ENCODE results near the gene ABHD16B. TPM values are rescaled to one million over a fixed set of nuclear protein-coding genes. Genes with fewer than 3 reads are reported as not detected.

Gene ABHD16B
- total and polyA plus RNA-seq, 2 of the 13 experiments (the other 11 are each of a cell fraction or from before 2014, with no cell fraction given) = not detected

GRCh38 chr20:63855363-63856097 is 5.8 kb upstream of the ABHD16B start (continued):
- TF ChIP-seq ZSCAN25 (CRISPR knock-in tag; IDR thresholded peaks at IDR 0.05) (peak; percentile 82), THAP7 (CRISPR knock-in tag; IDR thresholded peaks at IDR 0.05) (0 out of 2 replicates have a peak, but pooled peaks have one; percentile 9), ZBTB40 (IDR thresholded peaks at IDR 0.05) (no peak), ZBTB40 (CRISPR knock-in tag; IDR thresholded peaks at IDR 0.05) (peak; percentile 42; the same call in 1 of the 2 replicates), ZNF264 (CRISPR knock-in tag; IDR thresholded peaks at IDR 0.05) (no peak), POGK (CRISPR knock-in tag; conservative IDR thresholded peaks at IDR 0.05) (peak; percentile 30; the same call in 1 of the 2 replicates), THAP9 (CRISPR knock-in tag; IDR thresholded peaks at IDR 0.05; ENCODE audit: borderline replicate concordance) (0 out of 2 replicates have a peak, but pooled peaks have one; percentile 12), HNF4A (CRISPR knock-in tag; IDR thresholded peaks at IDR 0.05) (peak; percentile 17; the same call in 1 of the 2 replicates), MTA1 (CRISPR knock-in tag; IDR thresholded peaks at IDR 0.05; ENCODE audit: borderline replicate concordance) (peak; percentile 40; the same call in 1 of the 2 replicates), HES4 (CRISPR knock-in tag; IDR thresholded peaks at IDR 0.05; ENCODE audit: borderline replicate concordance) (0 out of 2 replicates have a peak, but pooled peaks have one; percentile 58), ZNF121 (CRISPR knock-in tag; IDR thresholded peaks at IDR 0.05) (peak; percentile 47; the same call in 1 of the 2 replicates), SP2 (CRISPR knock-in tag; IDR thresholded peaks at IDR 0.05) (0 out of 2 replicates have a peak, but pooled peaks have one; percentile 41), TARDBP (CRISPR knock-in tag; IDR thresholded peaks at IDR 0.05) (0 out of 2 replicates have a peak, but pooled peaks have one; percentile 45)

Data from HepG2 (cell line).